ENCODE data around the gene FOXF2. TPM values are rescaled to one million over a fixed set of nuclear protein-coding genes. Genes with fewer than 3 reads are reported as not detected.

The FOXF2 gene
- total and polyA plus RNA-seq, 7 donors = 0.07 to 0.54 (median 0.17) TPM

DNA sequence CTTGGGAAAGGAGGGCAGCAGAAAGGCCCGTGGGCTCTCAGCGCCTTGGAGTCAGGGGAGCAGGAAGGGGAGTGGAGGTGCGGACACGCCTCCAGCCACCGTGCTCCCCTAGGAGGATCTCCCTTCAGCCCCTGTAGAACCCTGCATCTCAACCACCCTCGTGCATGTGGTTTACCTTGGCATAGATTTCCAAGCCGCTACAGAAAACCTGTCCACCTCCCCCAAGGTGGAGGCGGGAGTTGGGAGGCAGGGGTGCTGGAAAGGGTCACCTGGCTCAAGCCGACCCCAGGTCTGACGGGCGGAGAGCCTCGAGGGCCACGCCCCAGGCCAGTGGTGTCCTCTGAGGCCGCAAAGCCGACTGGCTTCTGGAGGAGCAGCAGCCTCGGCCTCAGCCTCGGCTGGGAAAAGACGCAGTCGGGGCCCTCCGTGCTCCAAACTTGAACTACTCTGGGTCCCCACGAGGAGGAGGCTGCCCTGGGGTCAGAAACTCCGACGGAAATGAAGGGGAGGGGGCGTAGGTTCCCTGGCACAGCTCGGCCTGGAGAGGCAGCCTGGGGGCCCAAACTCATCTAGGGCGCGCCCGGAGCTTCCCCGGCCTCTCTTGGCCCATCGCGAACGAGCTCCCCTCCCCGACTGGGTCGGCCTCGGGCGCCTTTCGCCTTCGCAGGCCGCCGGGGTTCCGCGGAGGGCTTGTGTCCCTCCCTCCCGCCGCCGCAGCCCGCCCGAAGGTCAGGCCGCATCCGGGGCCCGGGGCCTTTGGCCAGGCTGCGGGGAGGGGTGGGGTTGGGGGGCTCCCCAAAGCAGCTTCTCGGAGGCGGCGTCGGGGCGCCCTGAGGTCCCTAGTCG is 6.3 kb upstream of the FOXF2 start:
- Histone ChIP-seq H3K27me3 (ENCODE audit: insufficient read depth in 3 of 3, low read length in 2 of 3) (peaks cover 4 to 99% (median 50%) of the 10 kb centered on the region in 3 donors), H3K4me3 (peak overlapping the region; percentile 15), H3K9me3 (no peaks in the 10 kb centered on the region), H3K27ac (no peak overlapping the region), H3K36me3 (ENCODE audit: insufficient read depth in 1 of 2, low read depth in 1 of 2) (no peaks in the 10 kb centered on the region), H3K4me1 (peaks cover 22% of the 10 kb centered on the region)
- WGBS, 3 donors = 3 to 5% (median 4%) methylated on average over 41 to 57 of the region's 57 CpGs
- DNase-seq (no peak), ATAC-seq (no peak)
- intact Hi-C loops (cut with DNase I) = loop anchor here (5.0 to 10.0 kb wide), 4 partner anchors 66 to 791 kb away; no protein-coding TSS in a partner anchor
- TF ChIP-seq, protein P1, sequence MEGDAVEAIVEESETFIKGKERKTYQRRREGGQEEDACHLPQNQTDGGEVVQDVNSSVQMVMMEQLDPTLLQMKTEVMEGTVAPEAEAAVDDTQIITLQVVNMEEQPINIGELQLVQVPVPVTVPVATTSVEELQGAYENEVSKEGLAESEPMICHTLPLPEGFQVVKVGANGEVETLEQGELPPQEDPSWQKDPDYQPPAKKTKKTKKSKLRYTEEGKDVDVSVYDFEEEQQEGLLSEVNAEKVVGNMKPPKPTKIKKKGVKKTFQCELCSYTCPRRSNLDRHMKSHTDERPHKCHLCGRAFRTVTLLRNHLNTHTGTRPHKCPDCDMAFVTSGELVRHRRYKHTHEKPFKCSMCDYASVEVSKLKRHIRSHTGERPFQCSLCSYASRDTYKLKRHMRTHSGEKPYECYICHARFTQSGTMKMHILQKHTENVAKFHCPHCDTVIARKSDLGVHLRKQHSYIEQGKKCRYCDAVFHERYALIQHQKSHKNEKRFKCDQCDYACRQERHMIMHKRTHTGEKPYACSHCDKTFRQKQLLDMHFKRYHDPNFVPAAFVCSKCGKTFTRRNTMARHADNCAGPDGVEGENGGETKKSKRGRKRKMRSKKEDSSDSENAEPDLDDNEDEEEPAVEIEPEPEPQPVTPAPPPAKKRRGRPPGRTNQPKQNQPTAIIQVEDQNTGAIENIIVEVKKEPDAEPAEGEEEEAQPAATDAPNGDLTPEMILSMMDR (IDR thresholded peaks at IDR 0.05) = no peak

DNA sequence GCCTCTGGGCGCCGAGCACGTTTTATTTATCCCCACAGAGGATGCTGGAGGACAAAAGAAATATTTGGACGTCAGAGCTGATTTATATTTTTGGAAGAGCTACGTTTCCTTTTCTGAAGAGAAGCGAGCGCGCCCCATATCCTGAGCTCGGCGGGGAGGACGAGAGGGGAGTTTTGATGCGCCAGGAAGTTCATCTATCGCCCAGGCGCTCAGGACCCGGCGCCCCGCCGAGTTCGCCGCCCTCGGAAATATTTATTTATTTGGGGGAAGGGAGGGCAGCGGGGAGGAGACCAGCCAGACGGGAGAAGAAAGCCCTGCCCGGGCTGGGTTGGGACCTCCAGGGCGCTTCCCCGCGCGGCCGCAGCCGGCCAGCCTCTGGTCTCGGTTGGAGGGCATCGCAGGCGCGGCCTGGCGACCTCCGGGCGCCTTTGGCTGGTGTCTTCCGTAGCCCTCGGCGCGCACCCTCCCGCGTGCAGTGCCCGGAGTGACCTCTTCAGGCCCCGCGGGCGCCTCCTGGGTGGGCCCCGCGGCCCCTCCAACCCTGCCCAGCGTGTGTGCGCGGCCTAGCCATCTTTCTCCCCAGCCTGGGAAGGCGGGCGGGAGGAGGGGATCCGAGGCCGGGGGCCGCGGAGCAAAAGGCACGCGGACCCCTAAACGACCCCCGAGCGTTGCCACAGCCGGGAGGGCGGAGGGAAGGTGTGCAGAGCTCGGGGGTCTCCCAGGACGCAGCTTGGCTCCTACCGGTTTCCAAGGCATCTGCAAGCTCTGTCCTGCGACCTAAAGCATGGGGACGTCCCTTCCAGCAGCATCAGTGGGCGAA is 5.4 kb upstream of the FOXF2 start:
- whole genome bisulfite sequencing, 3 donors = 2 to 5% (median 4%) methylated on average over 60 to 71 of the region's 71 CpGs
- Histone ChIP-seq H3K27me3 (ENCODE audit: insufficient read depth in 3 of 3, low read length in 2 of 3) (peaks cover 4 to 99% (median 48%) of the 10 kb centered on the region in 3 donors), H3K36me3 (ENCODE audit: insufficient read depth in 1 of 2, low read depth in 1 of 2) (no peaks in the 10 kb centered on the region), H3K4me1 (peaks cover 15% of the 10 kb centered on the region), H3K4me3 (peak overlapping the region; percentile 15), H3K9me3 (no peaks in the 10 kb centered on the region), H3K27ac (no peak overlapping the region)
- DNase-seq = no peak
- intact Hi-C loops (cut with DNase I) = loop anchor here (5.0 to 10.0 kb wide), 4 partner anchors 67 to 792 kb away; no protein-coding TSS in a partner anchor
- no peak for ATAC-seq
- TF ChIP-seq, protein P1 (IDR thresholded peaks at IDR 0.05) = no peak

DNA sequence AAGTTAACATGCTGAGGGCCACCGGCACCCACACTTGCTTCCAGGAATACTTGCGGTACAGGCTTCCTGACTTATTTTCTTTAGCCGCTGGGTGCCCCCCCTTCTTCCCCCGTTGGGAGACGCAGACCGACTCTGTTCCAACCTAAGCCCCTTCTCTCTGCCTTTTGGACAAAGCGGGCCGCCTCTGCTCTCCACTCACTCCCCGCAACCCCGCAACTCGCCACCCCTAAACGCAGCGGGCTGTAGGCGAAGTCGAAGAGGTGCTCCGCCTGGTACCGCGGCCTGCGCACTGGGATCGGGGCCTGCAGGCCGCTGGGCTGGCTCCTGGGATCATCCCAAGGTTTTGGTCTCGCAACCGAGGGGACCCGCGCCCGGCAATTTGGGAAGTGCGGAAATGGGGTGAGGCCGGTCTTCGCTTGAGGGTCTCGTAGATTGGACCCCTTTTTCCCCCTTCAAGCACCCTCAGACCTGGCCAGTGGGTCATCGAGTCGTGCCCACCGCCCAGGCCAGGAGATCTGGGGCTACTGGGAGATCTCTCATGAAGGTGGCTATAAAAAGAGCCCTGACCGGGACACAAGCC is 4.7 kb upstream of the FOXF2 start:
- Histone ChIP-seq H3K9me3 (no peaks in the 10 kb centered on the region), H3K4me1 (peaks cover 15% of the 10 kb centered on the region), H3K27ac (no peak overlapping the region), H3K4me3 (no peak overlapping the region), H3K36me3 (ENCODE audit: insufficient read depth in 1 of 2, low read depth in 1 of 2) (no peaks in the 10 kb centered on the region), H3K27me3 (ENCODE audit: insufficient read depth in 3 of 3, low read length in 2 of 3) (peaks cover 4 to 95% (median 43%) of the 10 kb centered on the region in 3 donors)
- WGBS, 3 donors = 10 to 19% (median 11%) methylated on average over 31 to 34 of the region's 34 CpGs
- intact Hi-C loops (cut with DNase I) = loop anchor here (5.0 to 10.0 kb wide), 4 partner anchors 67 to 792 kb away; no protein-coding TSS in a partner anchor
- no peak for DNase-seq
- TF ChIP-seq, protein P1 (IDR thresholded peaks at IDR 0.05) = no peak
- ATAC-seq = no peak

DNA sequence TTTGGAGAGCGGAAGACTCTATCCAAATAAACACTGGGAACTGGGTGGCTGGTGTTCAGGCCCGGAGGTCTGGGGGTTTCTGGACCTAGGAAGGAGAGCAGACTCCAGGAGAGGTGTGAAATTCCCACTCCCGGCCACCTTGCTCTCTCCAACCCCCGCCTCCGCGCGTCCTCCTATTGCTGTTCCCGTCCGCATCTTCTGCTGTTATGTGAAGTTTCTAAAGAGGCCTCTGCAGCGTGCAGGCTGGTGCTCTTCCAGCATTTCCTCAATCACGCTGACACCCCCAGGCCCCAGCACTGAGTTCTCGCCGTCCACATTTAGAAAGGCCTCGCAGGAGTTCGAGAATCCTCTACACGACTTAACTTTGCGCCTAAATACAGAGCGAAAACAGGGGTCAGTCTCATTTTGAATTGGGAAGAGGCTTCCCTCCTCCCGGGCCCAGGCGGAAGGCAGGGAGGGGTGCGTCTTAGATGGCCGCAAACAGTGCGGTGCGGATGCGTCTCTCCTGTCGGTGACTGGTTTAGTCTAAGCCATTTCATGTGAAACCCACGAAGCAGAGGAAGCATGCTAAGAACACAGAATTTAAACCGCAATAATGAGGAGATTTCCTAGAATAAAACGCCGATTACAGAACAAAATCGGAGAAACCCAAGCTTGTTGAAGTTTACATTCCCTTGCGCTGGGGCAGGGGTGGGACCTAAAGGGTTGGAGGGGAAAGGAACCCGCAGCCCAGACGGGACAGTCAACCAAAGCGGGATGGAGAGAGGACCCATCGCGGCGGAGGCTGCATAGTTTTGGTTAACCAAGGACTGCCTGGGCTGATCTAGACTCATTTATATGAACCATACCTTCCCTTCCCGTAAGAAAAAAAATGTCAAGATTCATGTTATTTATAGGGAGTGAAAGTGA is 4.0 kb upstream of the FOXF2 start:
- WGBS, 3 donors = 19 to 30% (median 25%) methylated on average over 39 of the region's 39 CpGs
- H3K27me3 ChIP-seq (ENCODE audit: insufficient read depth in 3 of 3, low read length in 2 of 3) = peaks cover 4 to 92% (median 46%) of the 10 kb centered on the region in 3 donors
- peaks cover 15% of the 10 kb centered on the region for H3K4me1 ChIP-seq
- intact Hi-C loops (cut with DNase I) = loop anchor here in 1 of 2 donors (10.0 kb wide), 1 partner anchor 661 kb away; no protein-coding TSS in a partner anchor
- no peaks in the 10 kb centered on the region for H3K9me3 ChIP-seq
- TF ChIP-seq, protein P1 (IDR thresholded peaks at IDR 0.05) = no peak
- ATAC-seq (no peak), DNase-seq (no peak)
- no peak overlapping the region for H3K4me3 ChIP-seq
- no peak overlapping the region for H3K27ac ChIP-seq
- no peaks in the 10 kb centered on the region for H3K36me3 ChIP-seq (ENCODE audit: insufficient read depth in 1 of 2, low read depth in 1 of 2)
